Stimulated activated CD4-positive, alpha-beta T cell treated with anti-CD3 and anti-CD28 coated beads, Interleukin-15, amount 100 ng/mL, for 48 hours (primary cell): Measurements from ENCODE around the gene PDLIM5.

Source experiments
- DNase-seq, 2 donors: peaks; one replicate each; pipeline ENCODE4 v3.0.0-alpha.2; 2020; ENCODE audit warnings: low read depth in 2 of 2

The PDLIM5 gene

DNA sequence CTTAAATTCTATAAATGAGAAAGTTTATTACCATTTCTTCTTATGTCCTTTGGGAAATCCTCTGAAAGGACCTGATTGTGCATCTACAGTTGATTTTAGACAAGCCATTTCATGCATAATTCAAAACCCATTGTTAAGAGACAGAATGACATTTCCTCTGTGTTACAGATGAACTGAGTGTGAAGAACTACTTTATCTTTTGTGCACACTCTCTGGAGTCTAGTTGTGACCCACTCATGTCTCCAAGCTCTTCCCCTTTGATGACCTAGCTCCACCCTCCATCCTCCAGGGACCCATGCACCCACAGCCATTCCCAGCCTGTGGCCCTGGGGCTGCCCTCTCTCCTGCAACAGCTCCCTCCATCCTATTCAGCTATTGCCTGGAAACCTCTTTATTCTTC, 248.6 kb downstream of the PDLIM5 start:
- DNase-seq, result no peak

DNA sequence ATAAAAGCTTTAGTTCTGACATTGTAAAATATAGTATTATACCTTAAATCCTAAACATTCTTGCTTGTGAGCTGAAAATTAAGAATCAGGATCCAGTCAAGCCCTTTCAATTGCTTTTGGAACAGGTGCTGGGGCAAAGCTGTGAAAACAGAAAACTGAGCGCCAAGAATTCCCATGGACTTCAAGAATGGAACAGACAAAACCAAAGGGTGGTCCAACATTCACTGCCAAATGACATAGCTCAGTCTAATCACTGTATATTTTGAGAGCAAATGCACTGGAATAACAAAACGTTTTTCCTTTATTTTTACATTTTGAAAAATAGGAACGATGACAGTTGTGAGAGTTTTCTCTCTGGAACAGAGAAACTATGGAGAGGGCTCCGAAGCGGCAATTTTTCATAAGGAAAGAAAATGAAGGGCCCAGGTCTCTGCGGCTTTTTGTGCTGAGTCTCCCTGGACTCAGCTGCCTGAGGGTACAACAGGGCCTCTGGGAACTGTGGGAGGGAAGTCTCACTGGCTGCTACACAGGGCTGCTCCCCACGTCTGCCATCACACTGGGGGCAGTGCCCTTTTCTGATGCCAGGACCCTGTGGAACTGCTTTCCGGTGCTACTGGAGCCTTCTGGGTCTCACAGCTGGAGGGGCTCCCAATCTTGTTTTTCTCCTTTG, 250.0 kb downstream of the PDLIM5 start:
- no peak for DNase-seq

DNA sequence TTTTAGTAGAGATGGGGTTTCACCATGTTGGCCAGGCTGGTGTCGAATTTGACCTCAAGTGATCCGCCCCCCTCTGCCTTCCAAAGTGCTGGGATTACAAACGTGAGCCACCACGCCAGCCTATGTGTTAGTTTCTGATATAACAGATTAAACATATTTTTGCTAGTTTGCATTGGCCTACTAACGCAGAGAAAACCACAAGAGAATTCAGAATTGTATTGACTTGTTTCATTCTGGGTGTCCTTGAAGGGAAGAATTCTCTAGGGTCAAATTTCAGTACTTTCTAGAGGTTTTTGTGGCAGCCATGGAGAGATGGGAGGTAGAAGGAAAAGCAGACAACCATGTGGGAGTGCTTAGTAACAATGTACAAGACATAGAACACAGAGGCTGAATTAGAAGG, 259.9 kb downstream of the PDLIM5 start:
- DNase-seq, result no peak

DNA sequence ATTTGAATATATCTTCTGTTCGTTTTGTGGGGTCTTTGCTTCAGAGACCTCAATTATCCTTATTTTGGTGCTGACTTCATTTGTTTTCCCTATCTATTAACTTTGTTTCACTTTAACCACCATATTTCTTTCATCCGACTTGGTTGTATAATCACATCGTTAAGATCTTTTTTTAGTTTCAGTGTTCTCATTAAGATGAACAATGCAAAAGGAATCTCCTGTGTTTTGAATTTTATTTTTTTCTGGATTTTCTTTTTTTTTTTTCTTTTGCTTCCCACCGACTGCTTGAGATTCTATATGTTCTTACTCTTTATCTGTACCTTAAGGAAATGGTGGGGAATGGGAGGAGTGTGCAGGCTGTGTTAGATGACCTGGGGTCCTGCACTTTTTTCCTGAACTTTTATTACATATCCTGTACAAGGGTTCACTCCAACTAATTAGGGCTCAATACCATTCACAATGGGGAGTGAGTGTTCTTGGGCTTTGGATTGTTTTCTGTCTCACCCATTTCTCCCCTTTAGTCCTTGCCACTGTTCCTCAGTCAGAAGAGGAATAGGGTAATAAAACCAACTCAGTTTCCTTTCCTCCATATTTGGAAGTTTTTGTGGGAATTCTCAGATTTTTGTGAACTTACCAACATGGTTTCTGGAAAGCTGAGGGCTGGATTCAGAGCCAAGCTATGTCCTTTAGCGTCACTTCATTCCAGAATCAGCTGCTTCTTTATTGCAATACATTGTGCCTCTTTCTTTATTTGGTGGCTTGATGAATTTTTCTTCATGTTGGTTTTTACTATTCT, 262.8 kb downstream of the PDLIM5 start:
- no peak for DNase-seq

DNA sequence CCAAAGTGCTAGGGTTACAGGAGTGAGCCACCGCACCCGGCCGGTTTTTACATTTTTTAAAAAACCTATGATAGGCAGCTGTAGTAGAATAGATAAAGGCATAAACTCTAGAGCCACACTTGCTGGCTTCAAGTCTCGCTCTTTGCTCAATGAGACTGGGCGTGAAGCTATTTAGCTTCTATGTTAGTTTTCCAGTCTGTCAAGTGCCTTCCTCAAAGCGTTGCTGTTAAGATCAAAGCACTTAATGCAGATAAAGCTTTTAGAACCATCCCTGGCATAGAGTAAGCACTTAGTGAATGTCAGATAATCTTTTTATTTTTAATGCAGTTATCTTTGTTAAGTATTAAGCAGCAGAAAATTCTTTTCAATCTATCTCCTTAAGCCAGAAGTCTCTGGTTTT, 264.0 kb downstream of the PDLIM5 start:
- DNase-seq, result no peak
